HCT116 (cell line): ENCODE measurements around the gene PLD3. TPM values are rescaled to one million over a fixed set of nuclear protein-coding genes. Genes with fewer than 3 reads are reported as not detected.

Experiments used
- ATAC-seq: fragments of 200-7000 bp; cut with Tn5 transposase; 2 replicates; pipeline ENCODE4 v1.9.1; 2020; ENCODE audit warnings: mild to moderate bottlenecking, moderate library complexity
- BruUV-seq: library from RNA; stranded (reverse); fragments of 400-500 nt; replicated peaks from 2 replicates; lab custom pipeline; 2021; lab: Mats Ljungman, UMichigan
- CTCF ChIA-PET: fragments of 300-600 bp; sonication (Branson Sonifier 250); formaldehyde crosslinking; loops from one replicate; lab custom pipeline; 2021; ENCODE audit warnings: antibody characterized with exemption; lab: Charles Lee
- POLR2A ChIA-PET: fragments of 300-600, 350-600 bp; sonication (Branson Sonifier 250); formaldehyde crosslinking; loops from one replicate; lab custom pipeline; 2021; ENCODE audit warnings: antibody characterized with exemption; lab: Charles Lee
- RAD21 ChIA-PET, 2 experiments: fragments of 300-600 bp; sonication (Branson Sonifier 250); formaldehyde crosslinking; loops; one replicate each; lab custom pipeline; 2023; ENCODE audit warnings: low total read pairs in 2 of 2; ENCODE audit not compliant: uncharacterized antibody in 2 of 2, unreplicated experiment in 2 of 2, low non-redundant PET in 1 of 2; lab: Charles Lee
- DNase-seq: peaks from one replicate; pipeline ENCODE4 v3.0.0-alpha.2; 2010; ENCODE audit warnings: low read depth, low spot score
- H2AFZ ChIP-seq: fragments of 200-600 bp; shearing (Covaris generic), sonication (generic); 2 replicates; pipeline ENCODE4 v1.6.1; 2017; ENCODE audit warnings: low read depth, mixed run types, mixed read lengths, antibody characterized with exemption, low read length; ENCODE audit not compliant: poor library complexity, severe bottlenecking
- H3K27ac ChIP-seq: 2 replicates; pipeline ENCODE4 v1.5.1; 2012; ENCODE audit warnings: low read depth, low read length
- H3K27me3 ChIP-seq: fragments of 200-600 bp; sonication (generic); 2 replicates; pipeline ENCODE4 v1.6.1; 2016; ENCODE audit warnings: mixed run types, low read length, mixed read lengths; ENCODE audit not compliant: insufficient read depth
- H3K36me3 ChIP-seq, 2 experiments: fragments of 200-500 bp in 1 of 2; fragments of 200-600 bp in 1 of 2; sonication (Bioruptor generic) in 1 of 2; sonication (generic) in 1 of 2; 2 replicates each; pipeline versions ENCODE4 v1.5.1 to v1.6.1; 2014 to 2016; ENCODE audit warnings: low read length in 2 of 2, inconsistent platforms in 1 of 2, mixed read lengths in 1 of 2, mixed run types in 1 of 2; ENCODE audit not compliant: insufficient read depth in 2 of 2, control insufficient read depth in 1 of 2
- H3K4me1 ChIP-seq, 2 experiments: fragments of 200-600 bp in 1 of 2; sonication (generic) in 1 of 2; 2 replicates each; pipeline versions ENCODE4 v1.5.1 to v1.6.1; 2012 to 2017; ENCODE audit warnings: low read length in 2 of 2, inconsistent platforms in 1 of 2, mild to moderate bottlenecking in 1 of 2, mixed read lengths in 1 of 2, mixed run types in 1 of 2, moderate library complexity in 1 of 2; ENCODE audit not compliant: insufficient read depth in 2 of 2, control insufficient read depth in 1 of 2
- H3K4me2 ChIP-seq: fragments of 200-600 bp; sonication (generic); 2 replicates; pipeline ENCODE4 v1.6.1; 2017; ENCODE audit warnings: mixed run types, low read length, mixed read lengths
- H3K4me3 ChIP-seq, 2 experiments: fragments of 200-600 bp in 1 of 2; sonication (generic) in 1 of 2; replicated peaks in 1 of 2; 2 replicates each; pipeline ENCODE4 v1.5.1; 2011 to 2016; ENCODE audit warnings: low read length in 2 of 2, control low read depth in 1 of 2, low read depth in 1 of 2, mild to moderate bottlenecking in 1 of 2, mixed read lengths in 1 of 2, mixed run types in 1 of 2
- H3K79me2 ChIP-seq: fragments of 200-600 bp; sonication (generic); 2 replicates; pipeline ENCODE4 v1.6.1; 2017; ENCODE audit warnings: mild to moderate bottlenecking, mixed run types, low read length, moderate library complexity, mixed read lengths; ENCODE audit not compliant: insufficient read depth
- H3K9ac ChIP-seq: fragments of 200-600 bp; sonication (generic); 2 replicates; pipeline ENCODE4 v1.6.1; 2016; ENCODE audit warnings: low read length, mixed read lengths
- H3K9me2 ChIP-seq: fragments of 200-600 bp; sonication (generic), shearing (Covaris generic); 2 replicates; pipeline ENCODE4 v1.6.1; 2017; ENCODE audit warnings: mixed run types, mild to moderate bottlenecking, moderate library complexity; ENCODE audit not compliant: insufficient read depth
- H3K9me3 ChIP-seq, 2 experiments: fragments of 200-500 bp in 1 of 2; fragments of 200-600 bp in 1 of 2; sonication (Bioruptor generic) in 1 of 2; sonication (generic) in 1 of 2; 2 replicates each; pipeline ENCODE4 v1.6.1; 2014 to 2017; ENCODE audit warnings: low read length in 2 of 2, mixed read lengths in 2 of 2, inconsistent platforms in 1 of 2, low read depth in 1 of 2, mild to moderate bottlenecking in 1 of 2, mixed run types in 1 of 2, moderate library complexity in 1 of 2; ENCODE audit not compliant: control insufficient read depth in 1 of 2, insufficient read depth in 1 of 2
- H4K20me1 ChIP-seq: fragments of 200-600 bp; sonication (generic), shearing (Covaris generic); 2 replicates; pipeline ENCODE4 v1.6.1; 2017; ENCODE audit warnings: mixed run types, mild to moderate bottlenecking, moderate library complexity; ENCODE audit not compliant: insufficient read depth
- ELF1 ChIP-seq: IDR thresholded peaks from 2 replicates; pipeline ENCODE4 v1.6.1; 2012; ENCODE audit warnings: low read depth, borderline replicate concordance
- FOSL1 ChIP-seq: IDR thresholded peaks from 2 replicates; pipeline ENCODE4 v1.6.1; 2012; ENCODE audit warnings: low read depth
- JUND ChIP-seq: IDR thresholded peaks from 2 replicates; pipeline ENCODE4 v1.6.1; 2012
- POLR2A ChIP-seq: IDR thresholded peaks from 2 replicates; pipeline ENCODE4 v1.7.0; 2011; ENCODE audit warnings: borderline replicate concordance; ENCODE audit not compliant: insufficient read depth, insufficient read length; ENCODE audit errors: extremely low read depth
- SIN3A ChIP-seq: IDR thresholded peaks from 2 replicates; pipeline ENCODE4 v1.6.1; 2012; ENCODE audit warnings: low read depth
- SRF ChIP-seq: IDR thresholded peaks from 2 replicates; pipeline ENCODE4 v1.6.1; 2012; ENCODE audit warnings: low read depth
- TCF7L2 ChIP-seq: IDR thresholded peaks from 2 replicates; pipeline ENCODE4 v1.7.0; 2011; ENCODE audit warnings: borderline replicate concordance, inconsistent platforms; ENCODE audit not compliant: insufficient read depth, insufficient read length; ENCODE audit errors: extremely low read depth
- YY1 ChIP-seq: IDR thresholded peaks from 2 replicates; pipeline ENCODE4 v1.6.1; 2011; ENCODE audit warnings: low read length, low read depth, moderate library complexity, mild to moderate bottlenecking; ENCODE audit not compliant: insufficient replicate concordance; ENCODE audit errors: extremely low read depth
- ZNF274 ChIP-seq: fragments of 200-500 bp; sonication (Bioruptor generic); IDR thresholded peaks from 2 replicates; pipeline ENCODE4 v1.6.1; 2014; ENCODE audit warnings: mild to moderate bottlenecking, low read depth, low read length, inconsistent platforms
- intact Hi-C: fragments of 100-400 bp; cut with micrococcal nuclease; formaldehyde crosslinking; loops from 2 replicates; pipeline ENCODE4 v1.10.0; 2022
- total RNA-seq: library from RNA; stranded (reverse); gene quantifications from one replicate; pipeline ENCODE4 v1.2.1, GENCODE V29; 2021; ENCODE audit not compliant: unreplicated experiment
- TF ChIP-seq, protein P1 (sequence below): IDR thresholded peaks from 2 replicates; pipeline ENCODE4 v1.6.1; 2012
- TF ChIP-seq, protein P2 (sequence below): IDR thresholded peaks from 2 replicates; pipeline ENCODE4 v1.6.1; 2012

Gene PLD3
- total RNA-seq, 1 experiment from 2014 or later = 123 TPM

DNA sequence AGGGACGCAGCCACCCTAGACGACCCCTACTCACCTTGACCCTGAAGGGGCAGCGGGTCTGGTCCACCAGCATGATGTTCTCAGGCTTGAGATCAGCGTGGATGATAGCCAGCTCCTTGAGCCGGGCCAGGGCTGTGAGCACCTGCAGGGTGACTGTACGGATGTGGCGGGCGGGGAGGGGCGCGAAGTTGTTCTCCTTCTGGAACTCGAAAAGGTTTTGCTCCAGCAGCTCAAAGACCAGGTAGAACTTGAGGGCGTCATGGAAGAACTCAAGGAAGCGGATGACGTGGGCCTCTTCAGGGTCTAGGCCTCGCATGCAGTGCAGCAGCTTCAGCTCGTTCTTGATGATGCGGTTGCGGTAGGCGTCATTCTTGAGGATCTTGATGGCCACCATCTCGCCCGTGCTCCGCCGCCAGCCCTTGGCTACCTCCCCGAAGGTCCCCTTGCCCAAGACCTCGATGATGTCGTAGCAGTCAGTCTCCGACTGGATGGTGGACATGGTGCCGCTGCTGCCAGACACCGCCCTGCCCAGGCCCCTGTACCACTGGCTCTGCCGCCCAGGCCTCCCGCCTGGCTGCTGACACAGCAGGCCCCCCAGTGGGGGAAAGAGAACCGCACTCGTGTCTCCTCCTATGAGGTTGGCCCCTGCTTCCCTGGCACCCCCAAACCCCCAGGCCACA is 41.0 kb downstream of the PLD3 start:
- Histone ChIP-seq H2AFZ (no peak overlapping the region), H4K20me1 (no peaks in the 10 kb centered on the region), H3K4me1 (peaks cover 15 to 19% of the 10 kb centered on the region in 2 experiments), H3K27me3 (no peaks in the 10 kb centered on the region), H3K9me3 (no peaks in the 10 kb centered on the region), H3K4me3 (no peak overlapping the region), H3K79me2 (no peaks in the 10 kb centered on the region), H3K9ac (no peak overlapping the region), H3K4me2 (no peak overlapping the region), H3K27ac (no peak overlapping the region), H3K9me2 (no peaks in the 10 kb centered on the region), H3K36me3 (no peaks in the 10 kb centered on the region)
- no TSS peak for BruUV-seq
- ATAC-seq = no peak
- POLR2A ChIA-PET = no interaction called here
- CTCF ChIA-PET = no interaction called here
- intact Hi-C loops = no loop called here
- no peak for TF ChIP-seq TCF7L2
- TF ChIP-seq POLR2A = no peak
- TF ChIP-seq SIN3A = no peak
- no peak for TF ChIP-seq ELF1
- no peak for TF ChIP-seq JUND
- TF ChIP-seq, protein P1, sequence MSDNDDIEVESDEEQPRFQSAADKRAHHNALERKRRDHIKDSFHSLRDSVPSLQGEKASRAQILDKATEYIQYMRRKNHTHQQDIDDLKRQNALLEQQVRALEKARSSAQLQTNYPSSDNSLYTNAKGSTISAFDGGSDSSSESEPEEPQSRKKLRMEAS = no peak
- no peak for TF ChIP-seq YY1
- TF ChIP-seq ZNF274 = no peak
- TF ChIP-seq, protein P2, sequence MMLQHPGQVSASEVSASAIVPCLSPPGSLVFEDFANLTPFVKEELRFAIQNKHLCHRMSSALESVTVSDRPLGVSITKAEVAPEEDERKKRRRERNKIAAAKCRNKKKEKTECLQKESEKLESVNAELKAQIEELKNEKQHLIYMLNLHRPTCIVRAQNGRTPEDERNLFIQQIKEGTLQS = no peak
- TF ChIP-seq SRF = no peak
- TF ChIP-seq FOSL1 = no peak
- no peak for DNase-seq
- RAD21 ChIA-PET = no interaction called here
